Measurements from ENCODE around the gene NSD1. TPM values are rescaled to one million over a fixed set of nuclear protein-coding genes. Genes with fewer than 3 reads are reported as not detected.

Gene NSD1
- total RNA-seq, 1 donor from 2014 or later = 37.5 TPM

DNA sequence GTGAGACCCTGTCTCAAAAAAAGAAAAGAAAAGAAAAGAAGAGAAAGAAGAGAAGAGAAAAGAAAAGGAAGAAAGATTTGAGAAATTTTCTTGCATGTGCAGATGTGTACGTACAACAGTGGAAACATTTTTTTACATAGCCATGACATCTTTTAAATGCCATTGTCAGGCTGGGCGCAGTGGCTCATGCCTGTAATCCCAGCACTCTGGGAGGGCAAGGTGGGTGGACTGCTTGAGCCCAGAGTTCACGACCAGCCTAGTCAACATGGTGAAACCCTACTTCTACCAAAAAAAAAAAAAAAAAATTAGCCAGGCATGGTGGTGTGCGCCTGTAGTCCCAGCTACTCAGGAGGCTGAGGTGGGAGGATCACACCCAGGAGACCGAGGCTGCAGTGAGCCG is 211.3 kb downstream of the NSD1 start:
- DNase-seq (ENCODE audit: low read depth) = no peak
- H3K4me3 ChIP-seq (ENCODE audit: low read depth, low read length) = no peak overlapping the region
- TF ChIP-seq, protein P1, sequence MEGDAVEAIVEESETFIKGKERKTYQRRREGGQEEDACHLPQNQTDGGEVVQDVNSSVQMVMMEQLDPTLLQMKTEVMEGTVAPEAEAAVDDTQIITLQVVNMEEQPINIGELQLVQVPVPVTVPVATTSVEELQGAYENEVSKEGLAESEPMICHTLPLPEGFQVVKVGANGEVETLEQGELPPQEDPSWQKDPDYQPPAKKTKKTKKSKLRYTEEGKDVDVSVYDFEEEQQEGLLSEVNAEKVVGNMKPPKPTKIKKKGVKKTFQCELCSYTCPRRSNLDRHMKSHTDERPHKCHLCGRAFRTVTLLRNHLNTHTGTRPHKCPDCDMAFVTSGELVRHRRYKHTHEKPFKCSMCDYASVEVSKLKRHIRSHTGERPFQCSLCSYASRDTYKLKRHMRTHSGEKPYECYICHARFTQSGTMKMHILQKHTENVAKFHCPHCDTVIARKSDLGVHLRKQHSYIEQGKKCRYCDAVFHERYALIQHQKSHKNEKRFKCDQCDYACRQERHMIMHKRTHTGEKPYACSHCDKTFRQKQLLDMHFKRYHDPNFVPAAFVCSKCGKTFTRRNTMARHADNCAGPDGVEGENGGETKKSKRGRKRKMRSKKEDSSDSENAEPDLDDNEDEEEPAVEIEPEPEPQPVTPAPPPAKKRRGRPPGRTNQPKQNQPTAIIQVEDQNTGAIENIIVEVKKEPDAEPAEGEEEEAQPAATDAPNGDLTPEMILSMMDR (IDR thresholded peaks at IDR 0.05; ENCODE audit: insufficient read depth, low read length, poor library complexity, severe bottlenecking) = no peak
- no peaks in the 10 kb centered on the region for H3K36me3 ChIP-seq (ENCODE audit: control insufficient read depth, insufficient read depth, low read length)
- H3K27me3 ChIP-seq (ENCODE audit: control insufficient read depth, insufficient read depth, low read length) = no peaks in the 10 kb centered on the region

DNA sequence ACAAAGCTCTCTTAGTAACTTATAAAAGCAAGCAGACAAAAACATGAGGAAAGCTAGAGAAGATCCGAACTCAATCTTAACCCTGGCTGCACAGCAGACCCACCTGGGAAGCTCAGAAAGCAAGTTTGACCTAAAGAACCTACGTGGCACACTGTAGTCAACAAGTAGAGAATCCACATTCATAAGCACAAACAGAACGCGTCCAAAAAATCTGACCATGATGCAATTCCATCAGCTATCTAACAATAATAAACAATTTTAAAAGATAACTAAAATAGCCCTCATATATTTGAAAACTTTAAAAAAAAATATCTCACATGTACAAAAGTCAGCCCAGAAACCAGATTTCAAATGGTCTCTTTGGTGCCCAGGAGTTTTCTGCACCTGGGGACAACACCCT is 213.2 kb downstream of the NSD1 start:
- no peak overlapping the region for H3K4me3 ChIP-seq (ENCODE audit: low read depth, low read length)
- no peak for DNase-seq (ENCODE audit: low read depth)
- TF ChIP-seq, protein P1 (IDR thresholded peaks at IDR 0.05; ENCODE audit: insufficient read depth, low read length, poor library complexity, severe bottlenecking) = no peak
- H3K27me3 ChIP-seq (ENCODE audit: control insufficient read depth, insufficient read depth, low read length) = no peaks in the 10 kb centered on the region
- H3K36me3 ChIP-seq (ENCODE audit: control insufficient read depth, insufficient read depth, low read length) = no peaks in the 10 kb centered on the region

DNA sequence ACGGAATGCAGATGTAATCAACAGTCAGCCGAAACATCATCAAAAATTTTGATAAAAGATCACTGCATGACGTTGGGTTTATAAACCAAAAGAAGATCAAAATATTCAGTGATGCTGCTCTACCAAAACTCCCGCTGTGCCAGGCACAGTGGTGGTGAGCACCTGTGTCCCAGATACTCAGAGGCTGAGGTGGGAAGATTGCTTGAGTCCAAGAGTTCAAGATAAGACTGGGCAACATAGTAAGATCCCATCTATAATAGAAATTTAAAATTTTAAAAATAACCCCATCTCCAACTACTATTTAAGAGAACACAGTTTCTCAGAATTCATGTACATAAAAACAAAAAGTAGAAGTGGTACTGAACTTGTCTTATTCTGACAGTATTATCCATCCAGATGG is 214.1 kb downstream of the NSD1 start:
- H3K27me3 ChIP-seq (ENCODE audit: control insufficient read depth, insufficient read depth, low read length) = no peaks in the 10 kb centered on the region
- no peaks in the 10 kb centered on the region for H3K36me3 ChIP-seq (ENCODE audit: control insufficient read depth, insufficient read depth, low read length)
- H3K4me3 ChIP-seq (ENCODE audit: low read depth, low read length) = no peak overlapping the region
- DNase-seq (ENCODE audit: low read depth) = no peak
- TF ChIP-seq, protein P1 (IDR thresholded peaks at IDR 0.05; ENCODE audit: insufficient read depth, low read length, poor library complexity, severe bottlenecking) = no peak

DNA sequence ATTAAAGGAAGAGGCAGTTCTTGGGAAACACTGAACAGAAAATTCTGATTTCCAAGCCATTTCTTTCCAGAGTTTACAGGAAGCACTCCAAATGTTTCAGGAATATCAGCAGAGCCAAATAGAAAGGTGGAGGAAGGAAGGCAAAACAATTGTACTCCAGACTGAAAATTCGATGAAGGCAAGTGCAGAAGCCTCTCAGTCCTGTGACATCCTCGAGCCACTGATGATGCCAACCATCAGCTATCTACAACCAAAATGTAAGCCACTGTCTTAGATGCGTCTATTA is 215.7 kb downstream of the NSD1 start:
- no peaks in the 10 kb centered on the region for H3K36me3 ChIP-seq (ENCODE audit: control insufficient read depth, insufficient read depth, low read length)
- H3K4me3 ChIP-seq (ENCODE audit: low read depth, low read length) = no peak overlapping the region
- DNase-seq (ENCODE audit: low read depth) = no peak
- TF ChIP-seq, protein P1 (IDR thresholded peaks at IDR 0.05; ENCODE audit: insufficient read depth, low read length, poor library complexity, severe bottlenecking) = no peak
- H3K27me3 ChIP-seq (ENCODE audit: control insufficient read depth, insufficient read depth, low read length) = no peaks in the 10 kb centered on the region

DNA sequence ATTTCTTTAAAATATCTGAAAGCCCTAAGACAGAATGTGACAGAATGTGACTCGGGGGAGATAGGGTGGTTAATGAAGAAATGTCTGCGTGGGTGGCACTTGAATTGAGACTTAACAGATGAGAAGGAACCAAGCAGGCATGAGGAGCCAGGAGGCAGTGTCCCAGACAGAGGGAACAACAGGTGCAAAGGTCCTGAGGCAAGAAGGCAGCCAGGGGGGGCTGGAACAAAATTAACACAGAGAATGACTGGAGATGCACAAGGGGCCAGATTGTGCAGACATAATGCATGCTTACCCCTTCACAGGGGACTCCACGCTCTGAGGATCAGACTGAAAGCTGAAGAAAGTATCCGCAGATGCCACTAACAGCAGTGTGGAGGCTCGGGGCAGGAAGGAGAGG is 216.2 kb downstream of the NSD1 start:
- DNase-seq (ENCODE audit: low read depth) = no peak
- Histone ChIP-seq H3K27me3 (ENCODE audit: control insufficient read depth, insufficient read depth, low read length) (no peaks in the 10 kb centered on the region), H3K4me3 (ENCODE audit: low read depth, low read length) (no peak overlapping the region), H3K36me3 (ENCODE audit: control insufficient read depth, insufficient read depth, low read length) (no peaks in the 10 kb centered on the region)
- TF ChIP-seq, protein P1 (IDR thresholded peaks at IDR 0.05; ENCODE audit: insufficient read depth, low read length, poor library complexity, severe bottlenecking) = no peak

Other genes starting within 250 kb of the NSD1 start
- 0.04 TPM in 1 of 2 replicates, not detected in the other for gene HK3, start 234.4 kb upstream of the NSD1 start, total RNA-seq
- 14.9 and 24.5 TPM in 2 replicates for gene UIMC1, start 127.0 kb upstream of the NSD1 start, total RNA-seq
- 13.1 and 15.5 TPM in 2 replicates for gene ZNF346, start 111.1 kb upstream of the NSD1 start, total RNA-seq
- gene FGFR4, start 46.9 kb upstream of the NSD1 start, total RNA-seq = 16.4 and 34.5 TPM in 2 replicates
- gene RAB24, start 169.9 kb downstream of the NSD1 start, total RNA-seq = 28.3 and 35.9 TPM in 2 replicates
- 178 and 199 TPM in 2 replicates for gene PRELID1, start 170.0 kb downstream of the NSD1 start, total RNA-seq
- 3.4 and 6.6 TPM in 2 replicates for gene MXD3, start 178.1 kb downstream of the NSD1 start, total RNA-seq
- 279 and 308 TPM in 2 replicates for gene LMAN2, start 217.9 kb downstream of the NSD1 start, total RNA-seq
- gene RGS14, start 224.2 kb downstream of the NSD1 start, total RNA-seq = 14.5 and 22.9 TPM in 2 replicates

Data from kidney epithelial cell (primary cell).